ENCODE results near the gene CACNG1.

GRCh38 chr17:67027031-67027628 lies 17.2 kb upstream of the CACNG1 start:
- no peak for TF ChIP-seq CTCF (conservative IDR thresholded peaks at IDR 0.05; ENCODE audit: low read length)
- no peak for TF ChIP-seq EZH2phosphoT487 (IDR thresholded peaks at IDR 0.05; ENCODE audit: borderline replicate concordance, low read depth, low read length)

Measured in OCI-LY7 (cell line).